Activated CD4-positive, alpha-beta T cell treated with anti-CD3 and anti-CD28 coated beads for 48 hours (primary cell): ENCODE measurements around the gene WDR4.
A peak's percentile ranks its signal among the peaks of the same experiment; 100 is the strongest.
"Not testable (repeated sequence)": the region's sequence is repeated elsewhere in the genome, so short reads cannot be mapped to it uniquely, and the experiment has no call there.

Experiments used
- DNase-seq: peaks from one replicate; pipeline ENCODE4 v3.0.0-alpha.2; 2020

The WDR4 gene

DNA sequence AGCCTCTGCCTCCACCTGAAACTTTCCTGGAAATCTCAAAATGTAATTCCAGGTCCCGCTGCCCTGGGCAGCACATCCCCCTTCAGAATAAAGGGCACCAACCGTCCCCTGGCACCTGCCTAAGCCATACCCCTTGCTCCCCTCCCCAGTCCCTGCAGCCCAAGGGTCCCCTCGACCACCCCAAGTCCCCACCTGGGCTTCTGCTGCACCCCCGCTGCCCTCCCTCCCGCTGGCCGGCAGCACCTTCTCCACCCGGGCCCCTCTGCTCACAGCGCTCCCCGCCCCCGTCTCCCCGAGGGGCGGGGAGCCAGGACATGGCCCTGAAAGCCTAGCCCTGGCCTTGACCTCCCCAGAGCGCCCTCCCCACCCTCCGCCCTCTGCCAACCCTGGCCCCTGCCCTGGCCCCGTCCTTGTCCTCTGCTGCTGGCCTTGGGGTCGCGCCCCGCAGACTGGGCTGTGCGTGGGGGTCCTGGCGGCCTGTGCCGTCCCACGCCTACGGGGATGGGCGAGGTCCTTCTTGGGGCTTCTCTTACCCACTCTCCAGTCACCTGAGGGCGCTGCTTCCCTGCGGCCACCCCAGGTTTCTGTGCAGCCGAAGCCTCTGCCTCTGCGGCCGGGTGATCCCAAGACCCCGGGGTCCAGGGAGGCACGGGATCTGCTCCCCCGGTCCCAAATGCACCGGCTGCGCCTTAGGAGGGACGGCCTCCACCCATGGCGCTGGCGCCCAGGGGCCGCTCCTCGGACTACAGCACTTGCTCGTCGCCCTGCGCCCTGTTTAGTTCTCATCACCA lies 41.7 kb downstream of the WDR4 start:
- DNase-seq: peak; percentile 5

DNA sequence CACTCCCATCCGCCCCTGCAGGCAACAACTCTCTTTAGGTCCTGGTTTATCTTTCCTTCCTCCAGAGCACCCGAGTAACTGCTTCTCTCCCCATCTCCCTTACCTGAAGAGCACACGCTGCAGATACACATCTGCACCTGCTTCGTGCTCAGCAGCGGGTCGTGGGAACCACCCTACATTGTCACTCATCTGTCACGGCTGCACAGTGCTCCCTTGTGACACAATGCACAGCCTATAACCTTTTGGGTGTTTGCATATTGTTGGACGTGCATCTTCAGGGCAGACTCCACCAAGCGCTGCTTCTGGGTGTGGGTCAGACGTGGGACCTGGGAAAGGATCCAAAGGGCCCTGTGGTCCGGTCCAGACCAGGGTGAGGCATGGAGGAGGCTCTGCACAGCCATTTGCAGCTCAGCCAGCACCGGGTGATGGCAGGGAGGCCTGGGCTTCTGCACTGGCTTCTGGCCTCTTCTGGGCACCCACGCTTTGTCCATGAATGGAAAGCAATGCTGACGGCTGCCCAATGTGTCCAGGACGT lies 42.5 kb downstream of the WDR4 start:
- no peak for DNase-seq

DNA sequence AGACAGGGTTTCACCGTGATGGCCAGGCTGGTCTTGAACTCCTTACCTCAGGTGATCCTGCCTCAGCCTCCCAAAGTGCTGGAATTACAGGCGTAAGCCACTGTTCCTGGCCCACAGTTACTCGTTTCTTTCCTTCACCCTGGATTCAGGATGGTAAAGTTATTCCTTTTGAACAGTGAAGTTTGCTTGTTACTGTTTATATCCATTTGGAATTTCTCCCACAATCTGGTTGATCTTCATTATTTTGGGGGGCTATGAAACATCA lies 43.0 kb downstream of the WDR4 start:
- DNase-seq: no peak

DNA sequence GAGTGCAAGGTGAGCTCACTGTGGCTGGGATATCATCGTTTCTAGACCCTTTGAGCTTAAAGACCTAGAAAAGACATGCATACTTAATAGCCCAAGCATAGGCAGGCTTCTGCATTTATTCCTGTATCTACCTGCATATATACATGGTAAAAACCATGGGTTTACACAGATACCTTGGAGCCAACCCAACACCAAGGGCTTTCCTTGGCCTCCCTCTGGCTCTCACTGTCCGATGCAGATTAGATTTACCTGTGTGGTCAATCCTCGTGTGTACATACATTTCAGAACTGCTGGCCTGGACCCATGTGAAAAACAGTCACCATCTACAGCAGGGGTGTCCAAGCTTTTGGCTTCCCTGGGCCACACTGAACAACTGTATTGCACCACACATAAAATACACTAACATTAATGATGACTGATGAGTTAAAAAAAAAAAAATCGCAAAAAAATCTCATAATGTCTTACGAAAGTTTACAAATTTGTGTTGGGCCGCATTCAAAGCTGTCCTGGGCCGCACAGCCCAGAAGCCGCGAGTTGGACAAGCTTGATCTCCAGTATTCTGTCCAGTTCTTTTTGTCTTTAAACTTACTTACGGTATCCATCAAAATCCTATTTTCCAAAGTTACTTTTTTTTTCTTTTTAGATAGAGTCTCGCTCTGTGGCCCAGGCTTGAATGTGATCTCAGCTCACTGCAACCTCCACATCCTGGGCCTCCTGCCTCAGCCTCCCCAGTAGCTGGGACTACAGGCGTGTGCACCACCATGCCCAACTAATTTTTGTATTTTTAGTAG lies 43.5 kb downstream of the WDR4 start:
- DNase-seq: no peak

DNA sequence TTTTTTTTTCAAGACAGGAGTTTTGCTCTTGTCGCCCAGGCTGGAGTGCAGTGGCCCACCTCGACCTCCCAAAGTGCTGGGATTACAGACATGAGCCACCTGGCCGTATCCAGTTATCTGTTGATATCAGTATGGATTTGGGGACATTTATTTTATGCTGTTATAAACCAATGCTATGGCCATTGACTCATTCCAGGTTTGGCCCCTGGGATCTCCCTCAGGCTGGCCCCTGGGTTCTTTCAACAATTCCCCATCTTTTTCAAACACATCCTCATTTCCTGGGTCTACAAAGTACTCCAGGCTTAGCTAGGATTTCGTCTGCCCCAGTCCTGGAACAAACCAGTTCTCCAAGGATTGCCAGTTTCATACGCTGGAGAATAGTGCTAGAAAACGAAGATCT lies 44.1 kb downstream of the WDR4 start:
- DNase-seq: no peak

DNA sequence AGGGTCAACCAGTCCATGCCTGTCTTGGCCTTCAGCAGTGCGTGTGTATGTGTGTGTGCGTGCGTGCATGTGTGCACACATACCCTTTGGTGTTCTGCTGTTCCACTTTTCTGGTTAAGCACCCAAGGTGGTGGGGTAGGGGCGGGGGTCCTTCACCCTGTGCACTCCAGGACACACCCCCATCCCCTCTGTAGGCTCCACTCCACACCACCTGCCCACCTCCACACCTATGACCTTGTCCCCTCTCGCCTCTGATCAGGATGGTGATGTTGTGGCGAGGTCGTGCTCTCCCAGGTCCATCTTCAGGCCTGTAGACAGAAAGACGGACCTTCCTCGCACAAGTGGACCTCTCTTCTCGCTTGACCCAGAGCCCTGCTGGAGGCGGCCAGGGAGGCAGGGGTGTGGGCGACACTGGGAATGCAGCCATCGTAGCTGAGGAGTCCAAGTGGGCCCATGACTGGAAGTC lies 44.6 kb downstream of the WDR4 start:
- no peak for DNase-seq

DNA sequence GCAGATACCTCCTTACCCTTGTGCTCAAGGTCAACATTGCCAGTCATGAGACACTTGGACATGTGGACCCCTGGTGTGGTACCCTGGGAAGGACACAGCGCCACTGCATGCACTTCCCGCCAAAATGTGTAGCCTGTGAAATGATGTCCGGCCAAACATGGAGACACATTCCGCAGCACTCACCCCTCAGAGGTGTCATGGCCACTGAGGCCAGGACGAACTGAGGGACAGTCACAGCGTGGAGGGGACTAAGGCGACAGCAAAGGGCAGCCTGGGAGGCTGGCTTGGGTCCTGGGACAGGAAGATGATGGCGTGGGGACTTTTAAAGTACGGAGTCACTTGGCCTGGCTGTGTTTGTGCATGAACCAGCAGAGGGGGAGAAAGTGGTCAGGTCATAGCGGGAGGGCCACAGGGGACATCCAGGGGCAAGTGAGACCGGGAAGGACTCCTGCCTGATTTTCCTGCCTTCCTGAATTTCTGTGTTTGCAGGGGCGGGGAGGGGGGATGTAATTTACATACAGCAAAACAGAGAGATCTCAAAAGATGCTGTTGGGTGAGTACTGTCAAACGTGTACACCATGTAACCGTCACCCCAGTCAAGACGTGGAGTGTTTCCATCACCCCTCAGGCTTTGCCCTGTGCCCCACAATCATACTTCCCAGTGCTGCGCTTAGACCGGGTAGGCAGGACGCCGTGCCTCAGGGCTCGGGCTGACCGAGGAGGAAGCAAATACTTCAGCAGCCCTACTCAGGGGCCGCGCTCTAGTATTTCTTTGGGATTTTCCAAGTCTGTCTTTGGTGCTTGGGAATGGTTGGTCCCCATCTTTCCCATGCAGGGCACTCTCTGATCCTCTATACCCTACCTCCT lies 45.2 kb downstream of the WDR4 start:
- DNase-seq: no peak

DNA sequence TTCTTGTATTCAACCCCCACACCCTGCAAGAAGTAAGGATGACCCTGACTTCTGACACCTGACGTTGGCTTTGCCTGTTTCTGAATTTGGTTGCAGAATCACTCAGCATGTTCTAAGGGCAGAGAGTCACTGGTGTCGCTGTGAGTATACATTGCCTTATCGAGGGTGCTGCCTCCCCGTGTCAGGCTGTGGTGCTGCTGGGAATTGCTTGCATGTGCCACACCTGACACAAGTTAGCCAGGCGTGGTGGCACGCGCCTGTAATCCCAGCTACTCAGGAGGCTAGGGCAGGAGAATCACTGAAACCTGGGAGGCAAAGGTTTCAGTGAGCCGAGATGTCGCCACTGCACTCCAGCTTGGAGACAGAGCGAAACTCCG lies 45.9 kb downstream of the WDR4 start:
- DNase-seq: peak; percentile 80

DNA sequence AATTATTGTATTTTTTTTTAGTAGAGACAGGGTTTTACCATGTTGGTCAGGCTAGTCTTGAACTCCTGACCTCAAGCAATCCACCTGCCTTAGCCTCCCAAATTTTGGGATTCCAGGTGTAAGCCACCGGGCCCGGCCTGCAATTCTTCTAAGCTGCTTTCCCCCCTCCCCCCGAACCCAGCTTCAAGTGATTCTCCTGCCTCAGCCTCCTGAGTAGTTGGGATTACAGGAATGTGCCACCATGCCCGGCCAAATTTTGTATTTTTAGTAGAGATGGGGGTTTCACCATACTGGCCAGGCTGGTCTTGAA lies 47.1 kb downstream of the WDR4 start:
- not testable (repeated sequence) for DNase-seq

DNA sequence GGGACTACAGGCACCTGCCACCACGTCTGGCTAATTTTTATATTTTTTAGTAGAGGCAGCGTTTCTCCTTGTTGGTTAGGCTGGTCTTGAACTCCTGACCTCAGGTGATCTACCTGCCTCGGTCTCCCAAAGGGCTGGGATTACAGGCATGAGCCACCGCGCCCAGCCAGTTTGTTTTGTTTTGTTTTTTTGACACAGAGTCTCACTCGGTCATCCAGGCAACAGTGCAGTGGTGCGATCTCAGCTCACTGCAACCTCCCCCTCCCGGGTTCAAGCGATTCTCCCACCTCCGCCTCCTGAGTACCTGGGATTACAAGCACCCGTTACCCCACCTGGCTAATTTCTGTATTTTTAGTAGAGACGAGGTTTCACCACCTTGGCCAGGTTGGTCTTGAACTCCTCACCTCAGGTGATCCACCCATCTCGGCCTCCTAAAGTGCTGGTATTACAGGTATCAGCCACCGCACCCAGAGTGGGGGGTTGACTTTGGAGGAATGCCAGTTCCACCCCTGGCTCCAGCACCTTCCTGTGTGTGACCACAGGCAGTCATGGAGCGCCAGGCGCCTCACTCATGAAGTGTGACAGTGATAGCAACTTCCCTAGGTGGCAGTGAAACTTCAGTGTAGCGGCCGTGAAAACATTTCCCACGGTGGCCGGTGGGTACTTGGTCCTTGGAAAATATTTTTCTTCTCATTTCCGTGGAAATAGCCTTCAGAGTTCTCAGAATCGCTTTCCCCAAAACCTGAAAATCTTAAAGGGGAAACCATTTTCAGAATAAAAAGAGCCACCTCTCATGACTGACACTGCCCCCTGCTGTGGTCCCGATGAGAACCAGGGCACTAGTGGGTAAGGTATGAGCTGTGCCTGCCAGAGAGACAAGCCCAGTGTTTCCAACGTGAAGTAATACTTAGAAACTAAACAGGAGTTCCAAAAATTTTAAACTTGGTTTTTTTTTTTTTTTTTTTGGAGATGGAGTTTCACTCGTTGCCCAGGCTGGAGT lies 48.6 kb downstream of the WDR4 start:
- peak; percentile 34 for DNase-seq

DNA sequence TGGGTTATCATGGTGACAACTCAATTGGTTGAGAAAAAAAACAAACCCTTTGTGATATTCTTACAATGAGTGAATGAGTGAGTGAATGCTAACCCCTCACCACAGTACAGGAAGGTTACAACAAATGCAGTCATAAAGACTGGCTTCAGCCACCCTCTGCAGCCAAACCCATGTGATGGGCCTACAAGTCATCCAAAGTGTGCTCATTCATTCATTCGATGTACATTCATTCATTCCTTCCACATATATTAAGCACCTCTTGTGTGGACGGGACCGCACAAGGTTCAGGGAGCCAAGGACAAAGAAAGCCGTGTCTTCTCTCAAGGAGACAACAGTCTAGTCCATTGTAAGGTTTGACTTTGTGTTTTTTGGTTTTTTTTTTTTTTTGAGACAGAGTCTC lies 49.4 kb downstream of the WDR4 start:
- no peak for DNase-seq

DNA sequence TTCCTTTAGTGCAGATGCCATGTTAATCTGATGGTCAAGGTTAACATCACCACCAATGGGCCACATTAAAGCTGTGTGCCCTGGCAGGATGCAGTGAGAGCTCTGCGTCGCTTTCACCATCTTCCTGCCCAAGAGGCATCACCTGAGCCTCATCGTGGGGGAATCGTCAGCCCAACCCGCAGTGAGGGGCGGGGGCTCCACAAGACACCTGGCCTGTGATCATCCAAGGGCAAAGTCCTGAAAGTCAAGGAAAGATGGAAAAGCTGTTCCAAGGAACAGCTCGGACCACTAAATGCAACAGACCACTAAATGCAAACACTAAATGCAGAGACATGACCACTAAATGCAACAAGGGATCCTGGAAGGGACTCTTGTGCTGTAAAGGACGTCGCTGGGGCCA lies 49.9 kb downstream of the WDR4 start:
- DNase-seq: no peak

DNA sequence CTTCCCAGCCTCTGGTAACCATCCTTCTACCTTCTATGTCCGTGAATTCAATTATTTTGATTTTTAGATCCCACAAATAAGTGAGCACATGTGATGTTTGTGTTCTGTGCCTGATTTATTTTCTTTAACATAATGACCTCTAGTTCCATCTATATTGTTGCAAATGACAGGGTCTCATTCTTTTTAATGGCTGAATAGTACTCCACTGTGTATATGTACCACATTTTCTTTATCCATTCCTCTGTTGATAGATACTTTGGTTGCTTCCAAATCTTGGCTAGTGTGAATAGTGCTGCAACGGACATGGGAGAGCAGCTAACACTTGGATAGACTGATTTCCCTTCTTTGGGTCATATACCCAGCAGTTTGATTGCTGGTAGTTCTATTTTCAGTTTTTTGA lies 51.8 kb downstream of the WDR4 start:
- DNase-seq: no peak

DNA sequence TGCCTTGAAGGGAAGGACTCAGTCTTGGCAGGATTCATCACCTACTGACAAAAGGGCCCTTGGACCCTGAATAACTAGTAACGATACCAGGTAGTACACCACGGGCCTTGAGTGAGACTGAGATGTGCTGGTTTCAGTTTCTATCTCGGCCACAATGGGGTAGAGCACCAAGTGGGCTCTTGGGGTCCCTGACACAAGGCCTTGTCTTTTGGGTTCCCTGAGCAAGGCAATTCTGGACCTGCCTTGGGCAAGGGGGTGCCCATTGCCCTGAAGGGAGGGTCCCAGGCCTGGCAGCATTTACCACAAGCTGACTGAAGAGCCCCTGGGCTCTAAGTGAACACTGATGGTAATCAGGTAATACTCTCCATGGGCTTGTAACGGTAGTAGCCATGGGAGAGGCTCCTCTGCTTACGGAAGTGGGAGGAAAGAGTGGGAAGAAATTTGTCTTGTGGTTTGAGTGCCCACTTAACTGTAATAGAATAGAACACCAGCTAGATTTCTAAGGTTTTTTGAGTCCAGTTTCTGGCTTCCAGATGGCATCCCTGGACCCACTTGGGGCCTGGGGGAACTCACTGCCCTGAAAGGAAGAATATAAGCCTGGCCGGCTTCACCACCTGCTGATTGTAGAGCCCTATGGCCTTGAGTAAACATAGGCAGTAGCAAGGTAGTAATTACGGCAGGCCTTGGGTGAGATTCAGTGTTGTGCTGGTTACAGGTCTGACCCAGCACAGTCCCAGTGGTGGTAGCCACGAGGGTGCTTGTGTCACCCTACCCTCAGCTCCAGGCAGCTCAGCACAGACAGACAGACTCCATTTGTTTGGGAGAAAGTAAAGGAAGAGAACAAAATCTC lies 58.5 kb downstream of the WDR4 start:
- no peak for DNase-seq

DNA sequence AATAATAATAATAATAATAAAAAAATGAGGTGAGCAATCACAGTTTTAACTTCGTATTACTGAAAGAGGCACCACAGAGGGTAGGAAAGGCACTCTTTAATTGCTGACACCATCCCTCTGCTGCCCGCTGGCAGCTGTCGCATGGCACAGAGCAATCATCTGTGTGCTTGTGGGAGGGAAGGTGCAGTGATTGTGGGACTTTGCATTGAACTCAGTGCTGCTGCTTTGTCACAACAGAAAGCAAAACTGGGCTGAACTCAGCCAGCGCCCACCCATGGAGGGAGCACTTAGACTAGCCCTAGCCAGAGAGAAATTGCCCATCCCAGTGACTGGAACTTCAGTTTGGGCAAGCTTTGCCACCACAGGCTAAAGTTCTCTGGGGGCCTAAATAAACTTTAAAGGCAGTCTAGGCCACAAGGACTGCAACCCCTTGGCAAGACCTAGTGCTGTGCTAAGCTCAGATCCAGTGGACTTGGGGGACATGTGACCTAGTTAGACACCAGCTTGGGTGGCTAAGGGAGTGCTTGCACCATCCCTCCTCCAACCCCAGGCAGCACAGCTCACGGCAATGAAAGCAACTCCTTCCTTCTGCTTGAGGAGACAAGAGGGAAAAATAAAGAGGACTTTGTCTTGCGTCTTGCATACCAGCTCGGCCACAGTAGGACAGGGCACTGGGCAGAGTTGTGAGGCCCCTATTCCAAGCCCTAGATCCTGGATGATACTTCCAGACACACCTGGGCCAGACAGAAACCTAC lies 59.3 kb downstream of the WDR4 start:
- no peak for DNase-seq

DNA sequence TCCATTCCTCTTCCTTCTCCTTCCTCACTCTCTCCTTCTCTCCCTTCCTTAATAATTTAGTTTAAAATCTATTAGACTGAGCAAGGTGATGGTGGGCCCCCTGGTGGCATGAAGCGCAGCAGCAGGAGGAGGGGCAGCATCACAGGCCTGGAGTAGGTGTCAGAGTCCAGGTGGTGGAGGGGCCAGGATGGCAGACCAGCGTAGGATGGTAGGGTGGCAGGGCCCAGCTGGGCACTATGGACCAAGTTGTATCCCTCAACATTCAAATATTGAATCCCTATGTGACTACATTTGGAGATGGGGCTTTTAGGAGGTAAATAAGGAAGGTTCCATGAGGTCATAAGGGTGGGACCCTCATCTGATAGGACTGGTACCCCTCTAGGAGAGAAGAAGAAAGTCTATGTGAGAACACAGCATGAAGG lies 61.0 kb downstream of the WDR4 start:
- peak; percentile 71 for DNase-seq

DNA sequence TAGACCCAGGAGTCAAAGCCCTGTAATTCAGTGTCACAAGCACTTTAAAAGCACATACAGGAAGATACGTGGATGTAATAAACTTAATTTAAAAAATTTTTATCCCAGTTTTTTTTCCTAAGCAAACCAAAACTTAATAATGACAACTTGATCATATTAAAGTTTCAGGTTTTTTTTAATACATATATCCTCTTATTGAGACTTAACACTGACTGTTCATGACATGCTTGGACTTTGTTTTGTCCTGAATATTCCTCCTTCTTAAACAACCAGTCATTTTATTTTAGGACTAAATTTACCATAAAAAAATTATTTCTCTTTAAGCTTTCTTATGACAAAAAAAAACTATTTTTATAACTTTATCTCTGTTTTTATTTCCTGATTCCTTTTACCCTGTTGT lies 64.1 kb downstream of the WDR4 start:
- no peak for DNase-seq

DNA sequence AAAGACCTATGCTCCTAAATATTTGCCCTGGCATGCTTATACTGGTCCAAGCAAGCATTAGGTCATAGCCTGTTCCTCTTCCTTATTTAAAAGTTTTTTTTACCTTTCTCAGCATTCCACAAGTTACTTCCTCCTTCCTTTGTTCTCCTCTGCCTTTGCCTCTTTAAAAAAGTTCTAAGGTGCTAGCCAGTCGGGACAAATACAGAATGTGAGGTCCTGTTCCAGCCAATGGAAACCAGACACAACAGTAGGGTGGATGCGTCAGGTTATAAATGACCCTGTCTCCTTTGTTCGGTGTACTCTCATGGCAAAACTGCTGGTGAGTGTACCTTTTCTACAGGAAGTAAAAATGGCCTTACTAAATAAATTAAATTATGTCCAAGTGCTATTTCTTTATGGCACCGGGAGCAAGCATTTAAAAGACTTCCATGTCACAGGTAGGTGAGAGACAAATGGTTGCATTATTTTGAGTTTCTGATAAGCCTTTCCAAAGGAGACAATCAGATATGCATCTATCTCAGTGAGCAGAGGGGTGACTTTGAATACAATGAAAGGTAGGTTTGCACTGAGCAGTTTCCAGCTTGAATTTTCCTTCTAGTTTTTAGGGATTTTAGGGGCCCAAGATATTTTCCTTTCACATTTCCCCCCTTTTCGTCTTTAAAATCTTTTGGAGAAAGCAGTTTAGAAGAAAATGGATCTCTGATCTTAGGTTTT lies 66.7 kb downstream of the WDR4 start:
- not testable (repeated sequence) for DNase-seq

DNA sequence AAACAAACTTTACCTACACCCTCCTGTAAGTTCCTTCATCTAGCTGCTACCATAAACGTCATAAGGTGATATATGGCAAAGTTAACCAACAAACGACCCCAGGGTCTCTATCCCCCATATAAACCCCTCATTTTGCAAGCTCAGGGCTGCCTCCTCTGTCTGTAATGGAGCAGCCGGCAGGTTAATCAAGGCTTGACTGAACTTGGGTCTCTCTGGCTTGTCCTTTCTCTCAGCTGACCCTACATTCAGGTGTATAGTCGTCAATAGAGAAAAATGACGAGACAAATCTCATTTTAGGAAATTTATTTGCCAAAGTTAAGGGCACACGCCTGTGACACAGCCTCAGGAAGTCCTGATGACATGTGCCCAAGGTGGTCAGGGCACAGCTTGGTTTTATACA lies 67.4 kb downstream of the WDR4 start:
- DNase-seq: no peak
